Effector memory CD4-positive, alpha-beta T cell (primary cell): ENCODE measurements around the gene ACTR6.

Source experiments
- DNase-seq, 3 donors: peaks; one replicate each; pipeline ENCODE4 v3.0.0-alpha.2; 2020
- H3K27ac ChIP-seq: 2 replicates; pipeline ENCODE4 v1.7.0; 2013; ENCODE audit warnings: mild to moderate bottlenecking, low read length, moderate library complexity; ENCODE audit not compliant: insufficient read depth, poor library complexity, severe bottlenecking
- H3K27me3 ChIP-seq: replicated peaks from 2 replicates; pipeline ENCODE4 v1.7.0; 2013; ENCODE audit warnings: mild to moderate bottlenecking, low read length; ENCODE audit not compliant: insufficient read depth, control insufficient read depth, poor library complexity, severe bottlenecking
- H3K36me3 ChIP-seq: 2 replicates; pipeline ENCODE4 v1.7.0; 2013; ENCODE audit warnings: mild to moderate bottlenecking, low read length, moderate library complexity; ENCODE audit not compliant: control insufficient read depth, insufficient read depth
- H3K4me1 ChIP-seq: 2 replicates; pipeline ENCODE4 v1.7.0; 2013; ENCODE audit warnings: low read length, mild to moderate bottlenecking; ENCODE audit not compliant: control insufficient read depth, insufficient read depth, poor library complexity, severe bottlenecking
- H3K4me3 ChIP-seq: 2 replicates; pipeline ENCODE4 v1.7.0; 2013; ENCODE audit warnings: low read length, low read depth, mild to moderate bottlenecking; ENCODE audit not compliant: insufficient read depth, poor library complexity, severe bottlenecking
- H3K9me3 ChIP-seq: 2 replicates; pipeline ENCODE4 v1.7.0; 2013; ENCODE audit warnings: mild to moderate bottlenecking, low read length, moderate library complexity; ENCODE audit not compliant: control insufficient read depth

ACTR6 gene

GRCh38 chr12:100234591-100235304 lies 34.1 kb downstream of the ACTR6 start:
- H3K27me3 ChIP-seq: no peaks in the 10 kb centered on the region
- no peaks in the 10 kb centered on the region for H3K4me1 ChIP-seq
- H3K4me3 ChIP-seq: no peak overlapping the region
- H3K9me3 ChIP-seq: no peaks in the 10 kb centered on the region
- H3K36me3 ChIP-seq: no peaks in the 10 kb centered on the region
- no peak overlapping the region for H3K27ac ChIP-seq
- DNase-seq: no peak

DNA sequence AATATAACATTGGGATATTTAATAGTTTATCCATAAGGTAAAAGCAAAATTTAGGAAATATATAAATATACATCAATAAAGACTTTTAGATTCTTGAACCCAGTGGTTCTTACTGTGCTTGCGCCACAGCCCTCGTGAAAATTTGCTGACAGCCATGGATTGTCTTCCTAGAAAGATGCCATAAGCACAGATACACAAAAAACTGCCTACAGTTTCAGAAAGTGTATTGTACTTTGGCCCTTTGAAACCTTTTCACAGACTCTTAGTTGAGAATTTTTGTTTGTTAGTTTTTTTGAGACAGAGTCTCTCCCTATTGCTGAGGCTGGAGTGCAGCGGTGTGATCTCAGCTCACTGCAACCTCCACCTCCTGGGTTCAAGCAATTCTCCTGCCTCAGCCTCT lies 38.2 kb downstream of the ACTR6 start:
- DNase-seq: no peak
- no peaks in the 10 kb centered on the region for H3K9me3 ChIP-seq
- H3K4me1 ChIP-seq: no peaks in the 10 kb centered on the region
- H3K27ac ChIP-seq: no peak overlapping the region
- no peaks in the 10 kb centered on the region for H3K36me3 ChIP-seq
- no peak overlapping the region for H3K4me3 ChIP-seq
- no peaks in the 10 kb centered on the region for H3K27me3 ChIP-seq

GRCh38 chr12:100239589-100239988 lies 39.0 kb downstream of the ACTR6 start:
- H3K4me3 ChIP-seq: no peak overlapping the region
- no peaks in the 10 kb centered on the region for H3K4me1 ChIP-seq
- H3K27me3 ChIP-seq: no peaks in the 10 kb centered on the region
- H3K27ac ChIP-seq: no peak overlapping the region
- H3K36me3 ChIP-seq: no peaks in the 10 kb centered on the region
- H3K9me3 ChIP-seq: no peaks in the 10 kb centered on the region
- DNase-seq: no peak

DNA sequence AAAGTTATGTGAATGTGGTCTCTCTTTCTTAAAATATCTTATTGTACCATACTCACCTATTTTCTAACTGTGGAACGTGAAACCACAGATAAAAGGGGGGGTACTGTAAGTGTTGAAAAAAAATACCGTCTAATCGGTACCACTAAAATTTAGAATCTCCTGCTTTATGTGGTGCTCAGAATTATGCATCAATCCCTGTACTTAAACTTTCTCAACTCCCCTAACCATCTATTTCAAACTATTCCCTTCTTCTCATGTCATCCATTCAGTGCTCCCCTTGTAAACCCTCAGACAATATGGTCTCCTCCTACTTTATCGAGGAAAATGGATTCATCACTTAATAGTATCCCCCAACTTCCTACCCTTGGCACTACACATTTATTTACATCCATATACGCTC lies 42.5 kb downstream of the ACTR6 start:
- no peak overlapping the region for H3K4me3 ChIP-seq
- no peaks in the 10 kb centered on the region for H3K4me1 ChIP-seq
- DNase-seq: no peak
- no peaks in the 10 kb centered on the region for H3K36me3 ChIP-seq
- H3K27ac ChIP-seq: no peak overlapping the region
- H3K27me3 ChIP-seq: no peaks in the 10 kb centered on the region
- H3K9me3 ChIP-seq: no peaks in the 10 kb centered on the region

DNA sequence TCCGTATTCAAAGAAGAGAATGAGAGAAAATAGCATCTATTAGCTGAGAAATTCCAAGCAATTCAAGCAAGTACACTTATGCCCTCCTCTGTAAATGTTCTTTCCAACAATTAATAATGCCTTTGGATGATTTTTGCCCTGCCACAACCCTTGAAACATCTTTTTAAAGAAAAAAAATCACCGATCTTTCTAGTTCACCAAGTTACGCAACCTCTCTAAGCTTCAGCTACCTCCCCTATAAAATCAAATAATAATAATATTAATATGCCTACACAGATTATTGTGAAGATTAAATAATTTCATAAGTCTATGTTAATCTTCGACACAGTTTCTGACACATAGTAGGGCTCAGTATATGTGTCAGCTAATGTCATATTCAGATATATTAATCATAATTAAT lies 47.1 kb downstream of the ACTR6 start:
- H3K4me1 ChIP-seq: no peaks in the 10 kb centered on the region
- no peak overlapping the region for H3K27ac ChIP-seq
- no peak for DNase-seq
- H3K36me3 ChIP-seq: no peaks in the 10 kb centered on the region
- no peaks in the 10 kb centered on the region for H3K9me3 ChIP-seq
- H3K4me3 ChIP-seq: no peak overlapping the region
- H3K27me3 ChIP-seq: no peaks in the 10 kb centered on the region

GRCh38 chr12:100248886-100249285 lies 48.3 kb downstream of the ACTR6 start:
- no peaks in the 10 kb centered on the region for H3K9me3 ChIP-seq
- DNase-seq: no peak
- H3K27ac ChIP-seq: no peak overlapping the region
- H3K4me1 ChIP-seq: no peaks in the 10 kb centered on the region
- H3K36me3 ChIP-seq: no peaks in the 10 kb centered on the region
- H3K27me3 ChIP-seq: no peaks in the 10 kb centered on the region
- H3K4me3 ChIP-seq: no peak overlapping the region

DNA sequence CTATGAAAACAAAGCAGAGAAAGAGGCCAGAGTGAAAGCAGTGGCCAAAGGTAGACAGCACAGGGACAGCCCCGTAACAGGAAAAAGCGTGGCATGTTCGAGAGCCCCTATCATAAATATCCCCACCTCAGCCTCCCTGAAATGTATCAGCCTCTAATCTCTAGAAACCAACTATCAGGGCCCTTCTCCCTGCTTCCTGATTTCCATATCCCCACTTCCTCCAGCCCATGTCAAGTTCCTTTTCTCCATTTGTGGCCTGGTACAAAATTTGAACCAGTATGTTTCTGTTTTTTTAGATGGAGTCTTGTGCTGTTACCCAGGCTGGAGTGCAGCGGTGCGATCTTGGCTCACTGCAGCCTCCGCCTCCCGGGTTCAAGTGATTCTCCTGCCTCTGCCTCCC lies 49.3 kb downstream of the ACTR6 start:
- H3K4me1 ChIP-seq: no peaks in the 10 kb centered on the region
- H3K27ac ChIP-seq: no peak overlapping the region
- no peak for DNase-seq
- no peaks in the 10 kb centered on the region for H3K27me3 ChIP-seq
- H3K36me3 ChIP-seq: no peaks in the 10 kb centered on the region
- H3K9me3 ChIP-seq: no peaks in the 10 kb centered on the region
- no peak overlapping the region for H3K4me3 ChIP-seq

GRCh38 chr12:100251917-100252316 lies 51.3 kb downstream of the ACTR6 start:
- no peaks in the 10 kb centered on the region for H3K27me3 ChIP-seq
- DNase-seq: no peak
- H3K9me3 ChIP-seq: no peaks in the 10 kb centered on the region
- H3K27ac ChIP-seq: no peak overlapping the region
- H3K4me3 ChIP-seq: no peak overlapping the region
- no peaks in the 10 kb centered on the region for H3K36me3 ChIP-seq
- H3K4me1 ChIP-seq: no peaks in the 10 kb centered on the region

GRCh38 chr12:100253437-100253836 lies 52.8 kb downstream of the ACTR6 start:
- Histone ChIP-seq H3K9me3 (no peaks in the 10 kb centered on the region), H3K36me3 (no peaks in the 10 kb centered on the region), H3K27ac (no peak overlapping the region), H3K27me3 (no peaks in the 10 kb centered on the region), H3K4me1 (no peaks in the 10 kb centered on the region), H3K4me3 (no peak overlapping the region)
- no peak for DNase-seq

GRCh38 chr12:100254876-100255275 lies 54.3 kb downstream of the ACTR6 start:
- DNase-seq: no peak
- H3K27ac ChIP-seq: no peak overlapping the region
- no peak overlapping the region for H3K4me3 ChIP-seq

More at GRCh38 chr12:100254876-100255275, 54.3 kb downstream of the ACTR6 start:
- Histone ChIP-seq H3K36me3 (no peaks in the 10 kb centered on the region), H3K4me1 (no peaks in the 10 kb centered on the region), H3K27me3 (no peaks in the 10 kb centered on the region), H3K9me3 (no peaks in the 10 kb centered on the region)
